ENCODE data around the gene CCDC70.
"Not testable (repeated sequence)": the region's sequence is repeated elsewhere in the genome, so short reads cannot be mapped to it uniquely, and the experiment has no call there.

Gene CCDC70

GRCh38 chr13:51865838-51866237 lies 4.1 kb downstream of the CCDC70 start:
- DNase-seq = no peak

GRCh38 chr13:51867062-51867461 lies 5.3 kb downstream of the CCDC70 start:
- DNase-seq = no peak

- DNase-seq = no peak
Observed at GRCh38 chr13:51869916-51870315, 8.1 kb downstream of the CCDC70 start.

GRCh38 chr13:51870616-51871015 lies 8.8 kb downstream of the CCDC70 start:
- DNase-seq = no peak

- no peak for DNase-seq
Observed at GRCh38 chr13:51873117-51873798, 11.5 kb downstream of the CCDC70 start.

- DNase-seq = no peak
Observed at GRCh38 chr13:51873837-51874236, 12.1 kb downstream of the CCDC70 start.

GRCh38 chr13:51874651-51875050 lies 12.9 kb downstream of the CCDC70 start:
- no peak for DNase-seq

- DNase-seq = no peak
Observed at GRCh38 chr13:51879133-51879532, 17.4 kb downstream of the CCDC70 start.

- no peak for DNase-seq
Observed at GRCh38 chr13:51881296-51881695, 19.5 kb downstream of the CCDC70 start.

- no peak for DNase-seq
Observed at GRCh38 chr13:51882570-51883225, 20.9 kb downstream of the CCDC70 start.

GRCh38 chr13:51883226-51883600 lies 21.4 kb downstream of the CCDC70 start:
- DNase-seq = no peak

- no peak for DNase-seq
Observed at GRCh38 chr13:51885651-51886050, 23.9 kb downstream of the CCDC70 start.

GRCh38 chr13:51887468-51887867 lies 25.7 kb downstream of the CCDC70 start:
- DNase-seq = no peak

- no peak for DNase-seq
Observed at GRCh38 chr13:51892657-51893056, 30.9 kb downstream of the CCDC70 start.

GRCh38 chr13:51894239-51894638 lies 32.5 kb downstream of the CCDC70 start:
- no peak for DNase-seq

GRCh38 chr13:51895906-51896888 lies 34.4 kb downstream of the CCDC70 start:
- no peak for DNase-seq

- no peak for DNase-seq
Observed at GRCh38 chr13:51900471-51900870, 38.7 kb downstream of the CCDC70 start.

GRCh38 chr13:51902776-51903175 lies 41.0 kb downstream of the CCDC70 start:
- DNase-seq = no peak

- DNase-seq = no peak
Observed at GRCh38 chr13:51905787-51906186, 44.0 kb downstream of the CCDC70 start.

- DNase-seq = no peak
Observed at GRCh38 chr13:51906581-51906980, 44.8 kb downstream of the CCDC70 start.

GRCh38 chr13:51907040-51907732 lies 45.4 kb downstream of the CCDC70 start:
- DNase-seq = no peak

GRCh38 chr13:51909265-51909664 lies 47.5 kb downstream of the CCDC70 start:
- DNase-seq = not testable (repeated sequence)

- DNase-seq = no peak
Observed at GRCh38 chr13:51910508-51910907, 48.7 kb downstream of the CCDC70 start.
